MM.1S (cell line): ENCODE measurements around the gene LDLRAP1.
A peak's percentile ranks its signal among the peaks of the same experiment; 100 is the strongest.

ENCODE experiments used
- DNase-seq: peaks from one replicate; pipeline ENCODE4 v3.0.0-alpha.2; 2015
- H2AFZ ChIP-seq: fragments of 300-600 bp; sonication (generic); 2 replicates; pipeline ENCODE4 v1.6.0; 2016; ENCODE audit warnings: antibody characterized with exemption, low read length
- H3F3A ChIP-seq: fragments of 300-600 bp; sonication (generic); 2 replicates; pipeline ENCODE4 v1.6.1; 2016; ENCODE audit warnings: mild to moderate bottlenecking, antibody characterized with exemption, low read length, moderate library complexity, mixed read lengths; ENCODE audit not compliant: insufficient read depth
- H3K27ac ChIP-seq: fragments of 300-600 bp; sonication (generic); 2 replicates; pipeline ENCODE4 v1.5.1; 2016; ENCODE audit warnings: mild to moderate bottlenecking, low read length
- H3K27me3 ChIP-seq: fragments of 300-600 bp; sonication (generic); replicated peaks from 2 replicates; pipeline ENCODE4 v1.6.0; 2016; ENCODE audit warnings: low read length; ENCODE audit not compliant: insufficient read depth
- H3K36me3 ChIP-seq: fragments of 300-600 bp; sonication (generic); replicated peaks from 2 replicates; pipeline ENCODE4 v1.6.1; 2016; ENCODE audit warnings: mild to moderate bottlenecking, low read length, mixed read lengths; ENCODE audit not compliant: insufficient read depth
- H3K4me1 ChIP-seq: fragments of 300-600 bp; sonication (generic); 2 replicates; pipeline ENCODE4 v1.6.1; 2016; ENCODE audit warnings: low read length, mixed read lengths
- H3K4me2 ChIP-seq: fragments of 300-600 bp; sonication (generic); 2 replicates; pipeline ENCODE4 v1.6.0; 2016; ENCODE audit warnings: low read depth, low read length
- H3K4me3 ChIP-seq: fragments of 300-600 bp; sonication (generic); 2 replicates; pipeline ENCODE4 v1.5.1; 2016; ENCODE audit warnings: low read length, mixed read lengths
- H3K79me2 ChIP-seq: fragments of 300-600 bp; sonication (generic); 2 replicates; pipeline ENCODE4 v1.6.1; 2016; ENCODE audit warnings: mixed run types, low read length, mixed read lengths
- H3K9ac ChIP-seq: fragments of 300-600 bp; sonication (generic); 2 replicates; pipeline ENCODE4 v1.6.1; 2016; ENCODE audit warnings: low read length, mixed read lengths
- H3K9me2 ChIP-seq: fragments of 300-600 bp; sonication (generic); replicated peaks from 2 replicates; pipeline ENCODE4 v1.6.1; 2016; ENCODE audit warnings: mild to moderate bottlenecking, low read length, mixed read lengths; ENCODE audit not compliant: insufficient read depth
- H3K9me3 ChIP-seq: fragments of 300-600 bp; sonication (generic); replicated peaks from 2 replicates; pipeline ENCODE4 v1.6.1; 2016; ENCODE audit warnings: mild to moderate bottlenecking, low read length, mixed read lengths; ENCODE audit not compliant: insufficient read depth
- H4K20me1 ChIP-seq: fragments of 300-600 bp; sonication (generic); 2 replicates; pipeline ENCODE4 v1.6.1; 2016; ENCODE audit warnings: mild to moderate bottlenecking, low read length, moderate library complexity, mixed read lengths; ENCODE audit not compliant: insufficient read depth
- CTCF ChIP-seq: fragments of 300-600 bp; sonication (generic); IDR thresholded peaks from 2 replicates; pipeline ENCODE4 v1.5.1; 2016; ENCODE audit warnings: antibody characterized with exemption, low read length, mixed read lengths
- EZH2 ChIP-seq: fragments of 300-600 bp; sonication (generic); optimal IDR thresholded peaks from 2 replicates; pipeline ENCODE3; 2017; ENCODE audit warnings: low read depth, mild to moderate bottlenecking, antibody characterized with exemption, low read length, mixed read lengths
- EZH2phosphoT487 ChIP-seq: fragments of 300-600 bp; sonication (generic); IDR thresholded peaks from 2 replicates; pipeline ENCODE4 v1.6.1; 2018; ENCODE audit warnings: antibody characterized with exemption, low read length

The LDLRAP1 gene

GRCh38 chr1:25543425-25544242 is at the start of gene LDLRAP1:
Gene LDLRAP1, plus strand, starts transcription at chr1:25543606. Its CDS starts 93 bp downstream, at chr1:25543699.
- Histone ChIP-seq H3K4me2 (peak within 1 kb of the TSS; percentile 98), H2AFZ (peak within 1 kb of the TSS; percentile 87), H4K20me1 (no peaks in the 10 kb centered on the region)

DNA sequence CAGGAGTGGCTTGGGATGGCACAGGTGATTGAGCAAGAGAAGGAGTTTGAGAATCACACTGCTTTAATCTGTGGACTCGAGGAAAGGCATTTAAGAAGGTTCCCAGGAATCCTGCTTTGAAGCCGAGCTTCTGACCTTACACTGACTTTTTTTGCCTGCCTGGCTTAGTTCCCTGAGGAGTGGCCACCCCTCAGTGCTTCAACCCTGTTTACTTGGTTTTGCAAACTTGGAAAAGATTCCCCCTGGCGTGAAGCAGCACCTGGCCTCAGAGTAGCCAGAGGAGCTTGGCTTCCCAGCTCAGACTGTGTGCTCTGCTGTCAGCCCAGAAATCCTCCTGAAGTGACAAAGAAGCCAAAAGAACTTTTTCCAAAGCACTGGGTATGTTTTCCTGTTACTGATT is 48.5 kb upstream of the LDLRAP1 start:
- Histone ChIP-seq H3K27me3 (no peaks in the 10 kb centered on the region), H3K9me3 (no peaks in the 10 kb centered on the region), H3K4me3 (no peak overlapping the region), H3K79me2 (no peaks in the 10 kb centered on the region), H3K36me3 (no peaks in the 10 kb centered on the region), H3F3A (no peaks in the 10 kb centered on the region), H4K20me1 (no peaks in the 10 kb centered on the region), H3K9me2 (no peaks in the 10 kb centered on the region), H3K9ac (no peak overlapping the region), H3K4me2 (no peak overlapping the region), H3K4me1 (no peaks in the 10 kb centered on the region), H3K27ac (no peak overlapping the region), H2AFZ (no peak overlapping the region)
- DNase-seq = no peak
- TF ChIP-seq EZH2 = no peak
- no peak for TF ChIP-seq EZH2phosphoT487
- TF ChIP-seq CTCF = no peak

More at GRCh38 chr1:25543425-25544242, at the start of gene LDLRAP1:
- Histone ChIP-seq H3K36me3 (no peaks in the 10 kb centered on the region), H3K4me1 (peaks cover 37% of the 10 kb centered on the region), H3K79me2 (peaks cover 43% of the 10 kb centered on the region), H3K9me2 (no peaks in the 10 kb centered on the region), H3F3A (peaks cover 13% of the 10 kb centered on the region), H3K4me3 (peak within 1 kb of the TSS; percentile 91), H3K27me3 (no peaks in the 10 kb centered on the region), H3K27ac (peak within 1 kb of the TSS; percentile 39; the same call in 1 of the 2 replicates), H3K9ac (peak within 1 kb of the TSS; percentile 89), H3K9me3 (no peaks in the 10 kb centered on the region)
- TF ChIP-seq EZH2 (no peak), EZH2phosphoT487 (no peak), CTCF (no peak)
- peak; percentile 78 for DNase-seq

DNA sequence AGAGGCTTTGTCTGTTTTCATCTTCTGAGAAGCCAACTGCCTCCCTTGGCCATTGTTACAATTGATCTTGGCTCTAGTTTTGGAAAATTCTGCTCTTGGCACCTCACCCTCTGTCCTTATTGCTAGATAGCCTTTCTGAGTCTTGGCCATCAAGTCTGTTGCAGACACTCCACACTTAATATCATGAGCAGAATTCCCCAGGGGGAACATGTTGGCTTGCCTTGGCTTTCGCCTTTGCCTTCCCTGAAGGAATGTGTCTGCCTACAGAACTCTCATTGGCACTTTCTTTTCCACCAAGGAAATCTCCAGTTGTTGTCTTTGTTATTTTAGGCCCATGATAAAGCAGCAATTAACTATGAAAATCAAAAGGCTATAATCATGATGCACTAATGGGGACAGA is 42.7 kb upstream of the LDLRAP1 start:
- Histone ChIP-seq H3K27me3 (no peaks in the 10 kb centered on the region), H3K9me3 (no peaks in the 10 kb centered on the region), H4K20me1 (no peaks in the 10 kb centered on the region), H3K79me2 (no peaks in the 10 kb centered on the region), H3K4me2 (no peak overlapping the region), H3F3A (no peaks in the 10 kb centered on the region), H2AFZ (no peak overlapping the region), H3K9ac (no peak overlapping the region), H3K36me3 (no peaks in the 10 kb centered on the region), H3K27ac (no peak overlapping the region), H3K9me2 (no peaks in the 10 kb centered on the region), H3K4me3 (no peak overlapping the region), H3K4me1 (no peaks in the 10 kb centered on the region)
- DNase-seq = no peak
- TF ChIP-seq EZH2 (no peak), EZH2phosphoT487 (no peak), CTCF (no peak)
